Measurements from ENCODE around the gene SAMD9. TPM values are rescaled to one million over a fixed set of nuclear protein-coding genes. Genes with fewer than 3 reads are reported as not detected.

SAMD9 gene
- polyA plus RNA-seq, 3 donors: 2.9 to 14.7 (median 7.2) TPM

GRCh38 chr7:93164766-93165165 is 47.0 kb upstream of the SAMD9 start:
- Mint-ChIP-seq H3K27ac (no peak overlapping the region), H3K9me3 (peaks cover 16 to 41% (median 25%) of the 10 kb centered on the region in 7 donors), H3K36me3 (no peaks in the 10 kb centered on the region), H3K27me3 (ENCODE audit: low read depth in 3 of 3) (peaks cover 2 to 3% (median 2%) of the 10 kb centered on the region in 3 donors), H3K4me1 (peaks cover 2% of the 10 kb centered on the region), H3K4me3 (no peak overlapping the region)
- H2AFZ ChIP-seq (ENCODE audit: insufficient read depth, low read depth, low read length, poor library complexity, severe bottlenecking): no peak overlapping the region
- H3K4me1 ChIP-seq (ENCODE audit: control insufficient read depth in 1 of 2, insufficient read depth in 2 of 2, low read length in 2 of 2): no peaks in the 10 kb centered on the region
- no peaks in the 10 kb centered on the region for H4K20me1 ChIP-seq (ENCODE audit: insufficient read depth, low read length)
- no peaks in the 10 kb centered on the region for H3K79me2 ChIP-seq (ENCODE audit: insufficient read depth, low read length)
- H3K27ac ChIP-seq (ENCODE audit: low read depth in 1 of 2, low read length in 2 of 2): no peak overlapping the region
- H3K4me3 ChIP-seq (replicated peaks in 1 of 3; ENCODE audit: low read depth in 2 of 3, low read length in 3 of 3): no peak overlapping the region
- no peaks in the 10 kb centered on the region for H3K27me3 ChIP-seq (ENCODE audit: control insufficient read depth in 2 of 2, insufficient read depth in 2 of 2, low read length in 2 of 2)
- peaks cover 12 to 17% of the 10 kb centered on the region in 2 donors for H3K9me3 ChIP-seq (replicated peaks in 1 of 2; ENCODE audit: control insufficient read depth in 1 of 2, insufficient read depth in 1 of 2, low read length in 2 of 2)
- no peak overlapping the region for H3K4me2 ChIP-seq (replicated peaks; ENCODE audit: extremely low read depth, low read length, poor library complexity, severe bottlenecking)
- no CpG with 5 or more reads among the region's 2 CpGs for WGBS (ENCODE audit: insufficient coverage)
- intact Hi-C loops (cut with micrococcal nuclease): no loop called here
- TF ChIP-seq CTCF (IDR thresholded peaks at IDR 0.05): no peak
- no peaks in the 10 kb centered on the region for H3K36me3 ChIP-seq (replicated peaks in 1 of 2; ENCODE audit: control insufficient read depth in 1 of 2, insufficient read depth in 2 of 2, low read length in 2 of 2)
- no peak for DNase-seq
- no peak overlapping the region for H3K9ac ChIP-seq (ENCODE audit: insufficient read depth, low read length, poor library complexity, severe bottlenecking)

GRCh38 chr7:93161181-93161762 is 43.5 kb upstream of the SAMD9 start:
- Mint-ChIP-seq H3K36me3 (no peaks in the 10 kb centered on the region), H3K27me3 (ENCODE audit: low read depth in 3 of 3) (no peaks in the 10 kb centered on the region), H3K4me3 (no peak overlapping the region), H3K9me3 (peaks cover 5 to 24% (median 14%) of the 10 kb centered on the region in 7 donors), H3K4me1 (peaks cover 2% of the 10 kb centered on the region), H3K27ac (no peak overlapping the region)
- Histone ChIP-seq H3K4me3 (replicated peaks in 1 of 3; ENCODE audit: low read depth in 2 of 3, low read length in 3 of 3) (no peak overlapping the region), H3K4me1 (ENCODE audit: control insufficient read depth in 1 of 2, insufficient read depth in 2 of 2, low read length in 2 of 2) (no peaks in the 10 kb centered on the region), H3K9me3 (replicated peaks in 1 of 2; ENCODE audit: control insufficient read depth in 1 of 2, insufficient read depth in 1 of 2, low read length in 2 of 2) (peaks cover 9 to 13% of the 10 kb centered on the region in 2 donors), H3K36me3 (replicated peaks in 1 of 2; ENCODE audit: control insufficient read depth in 1 of 2, insufficient read depth in 2 of 2, low read length in 2 of 2) (no peaks in the 10 kb centered on the region), H3K9ac (ENCODE audit: insufficient read depth, low read length, poor library complexity, severe bottlenecking) (no peak overlapping the region), H4K20me1 (ENCODE audit: insufficient read depth, low read length) (no peaks in the 10 kb centered on the region), H3K27ac (ENCODE audit: low read depth in 1 of 2, low read length in 2 of 2) (no peak overlapping the region), H3K27me3 (ENCODE audit: control insufficient read depth in 2 of 2, insufficient read depth in 2 of 2, low read length in 2 of 2) (no peaks in the 10 kb centered on the region), H3K4me2 (replicated peaks; ENCODE audit: extremely low read depth, low read length, poor library complexity, severe bottlenecking) (no peak overlapping the region), H3K79me2 (ENCODE audit: insufficient read depth, low read length) (no peaks in the 10 kb centered on the region), H2AFZ (ENCODE audit: insufficient read depth, low read depth, low read length, poor library complexity, severe bottlenecking) (no peak overlapping the region)
- WGBS (ENCODE audit: insufficient coverage): no CpG with 5 or more reads among the region's 3 CpGs
- no peak for DNase-seq
- intact Hi-C loops (cut with micrococcal nuclease): no loop called here
- no peak for TF ChIP-seq CTCF (IDR thresholded peaks at IDR 0.05)

Measured in CD14-positive monocyte (primary cell).